GM18502 (cell line): Measurements from ENCODE around the gene TP53BP2.
"Not testable (repeated sequence)": the region's sequence is repeated elsewhere in the genome, so short reads cannot be mapped to it uniquely, and the experiment has no call there.

Experiments
- ATAC-seq: cut with Tn5 transposase; IDR thresholded peaks from one replicate; pipeline ENCODE4 v1.9.1; 2021; ENCODE audit warnings: mild to moderate bottlenecking; ENCODE audit not compliant: unreplicated experiment, poor library complexity

TP53BP2 gene

DNA sequence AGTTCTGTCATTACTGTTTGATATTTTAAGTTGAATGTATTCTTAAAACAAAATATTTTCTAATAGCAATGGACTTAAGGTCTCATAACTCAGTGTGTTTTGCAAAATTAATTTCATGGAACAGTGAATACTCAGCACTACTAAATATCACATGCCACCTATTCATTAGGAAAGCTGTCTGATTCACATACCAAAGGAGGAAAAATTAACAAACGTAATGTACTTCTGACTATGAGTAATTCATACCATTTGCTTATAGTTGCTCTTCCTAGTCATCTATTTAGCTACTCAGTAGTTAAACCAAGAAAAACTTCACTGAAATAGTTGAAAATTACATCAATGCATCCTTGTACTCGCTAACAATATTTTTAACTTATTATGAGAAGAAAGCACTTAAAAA, 35.2 kb downstream of the TP53BP2 start:
- ATAC-seq = no peak

DNA sequence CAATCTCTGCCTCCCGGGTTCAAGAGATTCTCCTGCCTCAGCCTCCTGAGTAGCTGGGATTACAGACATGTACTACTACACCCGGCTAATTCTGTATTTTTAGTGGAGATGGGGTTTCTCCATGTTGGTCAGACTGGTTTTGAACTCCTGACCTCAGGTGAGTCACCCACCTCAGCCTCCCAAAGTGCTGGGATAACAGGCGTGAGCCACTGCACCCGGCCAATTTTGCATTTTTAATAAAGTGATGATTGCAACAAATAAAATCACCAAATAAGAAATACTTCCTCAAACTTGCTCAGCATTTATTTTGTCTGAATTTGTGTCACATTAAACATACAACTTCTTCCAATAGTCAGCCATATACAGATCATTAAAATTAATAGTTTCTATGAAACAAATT, 35.8 kb downstream of the TP53BP2 start:
- not testable (repeated sequence) for ATAC-seq

DNA sequence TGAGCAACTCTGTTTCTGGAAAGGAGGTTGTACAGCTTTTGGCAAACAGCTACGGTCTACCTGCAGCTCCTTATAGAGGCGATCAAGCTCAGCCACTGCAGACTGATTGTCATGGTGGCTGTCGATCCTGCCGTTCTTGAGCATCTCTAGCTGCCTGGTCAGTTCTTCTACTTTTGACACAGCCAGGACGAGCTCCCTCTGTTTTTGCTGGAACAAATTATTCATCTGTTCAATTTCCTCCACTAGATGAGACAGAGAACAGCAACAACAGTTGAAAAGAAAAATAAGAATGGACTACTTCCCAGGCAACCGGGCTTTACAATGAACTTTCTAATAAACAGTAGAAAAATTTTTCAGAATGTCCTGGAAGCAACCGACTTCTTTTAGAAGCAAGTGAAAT, 42.5 kb downstream of the TP53BP2 start:
- no peak for ATAC-seq

DNA sequence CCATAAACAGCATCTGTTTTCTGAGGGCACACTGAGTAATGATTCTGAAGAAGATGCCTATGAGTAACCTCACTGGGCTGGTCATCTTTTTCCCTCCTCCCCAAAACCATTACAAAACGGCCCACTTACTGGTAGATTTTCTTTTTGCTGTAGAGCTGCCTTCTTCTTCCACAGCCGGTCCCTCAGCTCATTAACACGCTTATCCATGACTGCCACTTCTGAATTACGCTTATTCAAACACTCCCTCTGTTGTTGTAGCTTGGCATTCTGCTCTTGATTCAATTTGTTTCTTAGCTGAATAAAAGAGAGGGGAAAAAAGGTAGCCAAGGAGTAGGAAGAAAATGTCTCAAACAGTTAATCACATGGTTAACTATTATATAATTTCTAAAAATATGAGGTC, 43.1 kb downstream of the TP53BP2 start:
- no peak for ATAC-seq

DNA sequence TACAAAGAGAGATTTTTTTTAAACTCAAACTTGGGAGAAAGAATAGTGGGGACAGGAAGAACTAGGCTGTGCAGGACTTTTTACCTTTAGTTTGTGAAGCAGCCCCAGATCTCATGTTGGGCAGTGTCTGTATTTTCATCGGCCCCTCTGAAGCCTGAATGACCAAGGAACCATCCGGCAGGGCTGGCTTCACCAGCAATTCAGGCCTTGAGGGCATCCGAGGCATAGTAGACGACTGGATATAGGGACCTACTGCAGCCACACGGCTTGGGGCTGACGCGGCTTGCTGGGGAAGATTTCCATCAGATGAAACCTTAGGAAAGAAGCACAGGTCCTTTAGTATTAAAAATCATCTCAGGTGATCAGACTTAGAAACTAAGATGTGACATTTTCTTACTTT, 43.7 kb downstream of the TP53BP2 start:
- no peak for ATAC-seq

DNA sequence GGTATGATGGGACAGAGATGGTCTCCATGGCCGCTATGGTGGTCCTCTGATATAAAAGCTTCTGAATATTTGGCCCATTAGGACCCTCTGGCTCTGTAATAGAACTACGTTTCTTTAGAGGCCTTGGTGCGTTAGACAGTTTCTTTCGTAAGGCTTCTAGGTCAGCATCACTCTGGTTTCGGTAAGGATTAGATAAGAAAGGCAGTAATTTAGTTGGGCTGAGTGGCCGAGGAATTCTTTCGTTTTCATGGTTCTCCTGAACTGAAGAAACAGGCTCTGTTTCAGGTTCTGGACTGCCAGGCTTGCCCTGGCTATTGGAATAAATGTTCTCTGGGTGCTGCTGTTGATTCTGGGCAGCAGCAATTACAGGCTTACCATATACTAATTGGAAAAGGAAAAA, 49.5 kb downstream of the TP53BP2 start:
- no peak for ATAC-seq

DNA sequence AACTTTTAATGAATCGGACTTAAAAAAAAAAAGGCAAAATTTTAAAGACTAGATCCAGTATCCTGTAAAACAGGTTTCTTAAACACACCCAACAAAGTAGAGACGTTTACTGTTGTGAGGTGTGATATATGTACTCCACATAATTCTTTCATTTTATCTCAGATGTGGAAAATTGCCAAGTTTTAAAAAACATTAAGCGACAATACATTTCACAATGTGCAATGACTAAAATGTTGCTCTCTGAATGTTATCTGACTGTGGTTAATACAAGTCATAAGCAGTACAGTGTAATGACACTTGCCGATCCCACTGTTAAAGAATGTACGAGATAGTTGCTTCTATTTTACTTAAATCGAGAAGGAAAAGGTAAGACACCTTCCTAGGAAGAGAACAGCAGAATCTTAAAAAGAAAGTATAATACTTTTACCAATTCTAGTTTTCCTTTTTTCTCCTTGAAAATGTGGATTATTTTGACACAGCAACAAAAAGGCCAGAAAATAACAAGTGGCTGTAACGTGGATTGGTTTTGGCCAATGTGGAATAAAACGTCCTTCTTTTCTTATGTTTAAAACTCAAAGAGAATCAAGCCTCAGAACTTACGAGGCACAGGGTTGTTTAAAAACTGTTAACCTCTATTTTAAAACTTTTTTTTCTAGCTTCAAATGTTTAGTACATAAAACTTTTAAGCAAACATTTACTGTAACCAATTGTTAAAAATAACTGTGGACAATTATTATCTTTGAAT, 51.4 kb downstream of the TP53BP2 start:
- no peak for ATAC-seq

DNA sequence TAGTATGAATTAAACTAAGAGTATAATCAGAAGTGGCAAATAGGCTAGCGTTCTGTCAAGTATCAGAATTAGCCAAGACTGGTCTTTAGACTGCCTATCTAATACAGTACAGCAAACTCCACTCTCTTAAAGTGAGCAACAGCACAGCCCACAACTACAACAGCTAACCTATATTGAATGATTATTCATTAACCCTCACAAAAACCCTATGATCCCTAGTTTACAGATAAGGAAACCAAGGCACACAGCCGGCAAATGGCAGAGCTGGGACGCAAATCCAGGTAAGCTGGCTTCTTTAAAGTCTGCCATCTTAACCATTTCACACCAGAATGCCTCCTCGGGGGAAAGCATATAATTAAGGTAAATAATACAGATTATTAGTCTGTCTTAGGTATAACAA, 52.0 kb downstream of the TP53BP2 start:
- ATAC-seq = no peak

DNA sequence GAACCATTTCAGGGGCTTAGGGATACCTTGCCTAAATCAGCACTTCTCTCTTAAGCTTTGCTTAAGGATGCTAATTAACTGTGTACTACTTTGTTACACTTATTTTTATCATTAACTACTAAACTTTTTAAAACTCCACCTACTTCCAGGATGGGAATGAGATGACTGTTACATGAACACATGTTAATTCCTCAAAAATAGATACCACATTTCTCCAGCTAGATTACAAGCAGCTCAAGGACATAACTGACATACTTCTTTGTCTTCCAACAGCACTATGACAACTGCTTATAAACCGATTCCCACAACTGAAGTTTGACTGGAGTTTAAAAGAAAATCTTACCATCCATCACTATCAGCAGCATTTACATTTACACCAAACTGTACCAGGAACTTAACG, 53.7 kb downstream of the TP53BP2 start:
- ATAC-seq = no peak

DNA sequence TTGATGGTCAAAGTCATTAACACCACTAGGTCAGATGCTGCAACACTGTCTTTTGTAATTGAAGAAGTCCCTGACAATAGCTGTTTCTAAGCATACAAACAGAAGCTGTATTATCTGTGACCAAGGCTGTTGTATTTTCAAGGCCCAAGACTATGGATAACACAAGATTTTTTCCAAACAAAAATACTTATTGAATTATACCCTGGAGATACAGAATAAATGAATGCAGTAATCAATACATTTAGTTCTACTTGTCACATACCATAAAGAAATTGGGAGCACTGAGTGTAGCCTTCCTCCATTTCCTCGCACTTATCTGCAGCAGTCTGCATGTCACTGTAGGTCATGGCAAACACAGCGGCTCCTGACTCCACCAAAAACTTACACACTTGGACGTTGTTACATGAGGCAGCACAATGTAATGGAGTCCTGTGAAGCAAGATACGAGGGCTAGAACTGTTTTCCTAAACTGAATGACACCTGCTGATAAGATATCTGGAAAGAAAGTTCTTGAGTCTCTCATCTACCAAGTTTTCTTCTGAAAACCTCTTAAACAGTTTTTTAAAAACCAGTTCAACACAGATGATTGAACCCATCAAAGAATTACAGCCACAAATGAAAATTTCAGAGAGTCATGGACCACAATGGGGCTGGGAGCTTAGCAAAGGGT, 56.9 kb downstream of the TP53BP2 start:
- no peak for ATAC-seq

DNA sequence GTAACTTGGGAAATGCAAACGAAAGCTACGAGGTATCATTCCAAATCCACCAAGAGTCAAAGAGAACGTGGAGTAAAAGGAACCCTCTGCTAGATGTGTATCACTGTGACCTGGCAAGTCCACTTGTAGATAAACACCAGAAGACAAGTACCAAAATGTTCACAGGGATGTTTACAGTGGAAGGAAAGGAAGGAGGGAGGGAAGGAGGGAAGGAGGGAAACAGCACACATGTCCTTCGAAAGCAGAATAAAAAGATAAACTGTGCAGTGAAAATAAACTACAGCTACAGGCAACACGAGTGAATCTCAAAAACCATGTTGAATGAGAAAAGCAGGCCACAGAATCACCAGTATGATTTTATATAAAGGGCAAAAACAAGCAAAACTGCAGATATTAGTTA, 59.9 kb downstream of the TP53BP2 start:
- no peak for ATAC-seq

DNA sequence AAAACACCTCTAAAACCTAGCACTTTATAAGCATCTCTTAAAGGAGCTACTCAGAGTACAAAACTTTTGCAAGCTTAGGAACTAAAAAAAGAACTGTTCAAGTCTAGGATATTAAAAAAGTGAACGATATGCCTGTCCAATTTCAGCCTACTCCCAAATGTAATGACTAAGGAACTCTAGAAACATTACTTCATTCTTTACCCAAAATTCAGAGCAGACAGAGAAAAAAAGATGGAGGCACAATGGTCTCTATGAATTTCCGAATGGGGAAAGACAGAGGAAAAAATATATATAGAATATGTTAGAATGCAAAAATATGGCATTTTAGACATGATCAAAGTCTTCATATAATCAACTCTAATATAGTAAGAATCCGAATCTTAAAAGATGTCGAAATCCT, 61.2 kb downstream of the TP53BP2 start:
- ATAC-seq = no peak

DNA sequence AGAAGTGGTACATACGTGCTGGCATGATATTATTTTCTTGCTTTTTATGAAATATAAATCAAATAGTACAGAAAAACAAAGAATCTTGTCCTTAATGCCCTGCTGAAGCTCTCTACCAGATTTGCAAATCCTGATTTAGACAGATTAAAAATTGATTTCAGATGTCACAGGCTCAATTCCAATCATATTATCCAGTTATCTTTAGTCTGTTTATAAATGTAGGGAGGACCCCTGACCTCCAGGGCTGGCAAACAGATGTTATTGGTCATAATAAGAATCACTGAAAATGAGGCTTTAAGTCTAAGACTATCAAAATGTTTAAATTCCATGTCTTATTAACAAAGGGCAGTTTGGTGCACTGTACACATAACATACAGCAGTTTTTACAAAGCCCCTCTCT, 62.1 kb downstream of the TP53BP2 start:
- ATAC-seq = no peak

DNA sequence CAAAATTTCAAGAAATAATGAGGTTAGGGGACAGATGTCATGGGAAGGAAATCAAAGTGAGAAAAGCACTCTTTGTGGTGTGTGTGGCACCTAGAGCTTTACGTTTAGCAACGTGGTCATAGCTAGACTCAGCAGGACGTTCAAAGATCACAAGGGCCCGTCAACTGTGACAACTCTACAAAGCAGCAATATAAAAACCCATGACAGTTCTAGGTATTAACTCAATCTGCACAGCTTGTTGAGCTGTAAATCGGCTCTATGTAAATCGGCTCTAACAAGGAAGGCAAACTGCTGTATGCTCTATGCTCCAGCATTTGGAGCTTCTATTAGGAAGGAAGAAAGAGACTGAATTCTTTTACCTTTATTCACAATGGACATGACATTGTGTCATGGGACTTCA, 64.8 kb downstream of the TP53BP2 start:
- no peak for ATAC-seq

DNA sequence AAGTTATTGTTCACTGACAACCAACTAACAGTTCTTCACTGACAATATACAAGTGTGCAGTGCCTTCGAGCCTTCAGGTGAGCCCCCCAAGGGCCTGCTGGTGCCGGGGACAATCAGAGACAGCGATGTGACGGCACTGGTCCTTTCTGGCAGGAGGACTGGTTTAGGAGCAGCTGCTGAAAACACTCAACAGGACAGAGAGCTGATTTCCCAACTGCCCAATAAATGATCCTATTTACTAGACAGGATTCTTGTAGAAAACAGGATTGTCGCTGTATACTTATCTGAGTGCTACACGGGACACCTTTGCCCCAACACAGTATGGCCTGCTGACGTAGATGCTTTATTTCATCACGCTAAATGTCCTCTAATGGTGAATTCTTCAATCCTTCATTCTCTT, 65.4 kb downstream of the TP53BP2 start:
- no peak for ATAC-seq

DNA sequence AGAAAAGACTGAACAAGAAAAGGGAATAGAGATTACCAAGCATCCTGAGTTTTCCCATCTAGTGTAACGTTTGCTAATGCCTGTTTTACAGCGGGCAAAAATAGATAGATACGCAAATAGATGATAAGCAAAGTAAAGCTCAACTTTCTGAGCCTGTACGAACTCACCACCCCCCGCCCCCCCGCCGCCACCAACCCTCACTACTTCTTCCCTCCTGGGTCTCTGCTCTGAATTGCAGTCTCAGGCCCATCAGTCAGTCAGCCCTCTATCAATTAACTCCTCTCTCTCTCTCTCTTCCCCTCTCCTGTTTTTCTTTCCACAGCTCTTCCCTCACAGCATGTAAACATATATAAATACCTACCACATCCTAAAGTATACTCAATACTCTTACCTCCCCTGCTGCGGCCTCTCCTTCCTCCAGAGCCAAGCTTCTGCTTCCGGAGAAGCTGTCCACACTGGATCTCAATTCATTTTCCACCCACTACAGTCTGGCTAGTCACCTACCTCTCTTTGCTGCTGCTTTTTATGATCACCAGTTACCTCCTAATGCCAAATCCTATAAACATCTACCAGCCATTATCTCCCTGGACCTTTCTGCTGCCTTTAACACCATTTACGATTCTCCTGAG, 68.8 kb downstream of the TP53BP2 start:
- no peak for ATAC-seq

DNA sequence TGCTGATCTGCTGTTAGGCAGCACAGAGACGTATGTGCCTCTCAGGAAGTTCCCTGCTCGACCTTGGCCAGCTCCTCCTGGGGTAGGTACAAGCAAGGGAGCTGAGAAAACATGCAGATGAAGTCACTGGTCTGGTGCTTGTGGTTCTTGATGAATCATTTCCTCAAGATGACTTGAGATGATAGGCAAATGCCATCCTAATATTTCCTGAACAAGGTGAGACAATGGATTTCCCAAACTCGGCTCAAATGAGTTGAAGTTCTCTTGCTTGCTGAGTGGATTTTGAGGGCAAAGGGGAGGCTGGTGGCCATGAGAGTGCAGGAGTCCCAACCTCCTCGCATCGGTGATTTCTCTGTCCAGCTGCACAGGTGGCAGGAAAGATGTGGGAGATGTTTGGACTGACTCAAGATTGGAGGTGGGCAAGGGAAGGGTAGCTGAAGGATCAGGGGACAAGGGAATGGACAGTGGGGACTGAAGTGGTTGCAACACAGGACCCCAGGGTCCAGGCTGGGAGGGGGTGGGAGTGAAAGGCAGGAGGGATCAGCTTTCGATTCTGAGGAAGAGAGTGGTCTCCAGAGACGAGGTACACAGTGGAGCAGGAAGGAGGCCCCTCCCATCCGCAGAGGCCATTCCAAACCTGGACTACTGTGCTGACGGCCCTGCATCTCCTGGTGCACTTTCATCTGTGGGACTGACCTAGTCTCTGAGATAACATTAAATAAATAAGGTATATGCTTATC, 69.5 kb downstream of the TP53BP2 start:
- peak; percentile 50 for ATAC-seq

DNA sequence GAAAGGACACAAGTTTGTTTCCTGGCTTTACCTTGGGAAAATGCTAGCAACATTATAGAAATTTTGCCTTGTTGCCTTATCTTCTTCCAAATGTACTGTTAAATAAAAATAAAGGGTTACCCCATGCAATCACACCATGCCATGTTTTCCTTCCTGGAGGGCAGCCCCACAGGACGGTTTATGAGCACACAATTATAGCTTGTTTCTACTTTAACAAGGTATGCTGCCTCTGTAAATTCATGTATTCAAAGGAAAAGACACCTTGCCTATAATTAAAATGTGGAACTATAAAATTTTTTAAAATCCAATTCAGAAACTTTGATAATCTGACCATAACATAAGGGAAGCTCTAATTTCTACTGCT, 70.1 kb downstream of the TP53BP2 start:
- ATAC-seq = no peak

DNA sequence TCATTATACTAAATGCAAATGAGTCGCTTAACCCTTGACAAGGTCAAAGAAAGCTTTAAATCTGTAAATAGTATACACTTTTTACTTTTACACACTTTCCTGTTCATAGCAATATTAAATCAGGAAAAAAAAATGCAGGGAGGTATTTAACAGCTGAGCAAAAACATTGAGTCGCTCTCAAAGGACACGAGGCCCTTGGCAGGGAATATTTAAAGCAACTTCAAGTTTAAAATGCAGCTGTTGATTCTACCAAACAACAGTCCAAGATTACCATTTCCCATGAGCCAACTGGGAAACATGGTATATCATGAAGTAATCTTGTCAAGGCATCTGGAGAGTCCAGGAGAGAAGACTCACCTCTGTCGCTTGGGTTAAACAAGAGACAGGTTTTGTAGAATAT, 70.7 kb downstream of the TP53BP2 start:
- no peak for ATAC-seq

DNA sequence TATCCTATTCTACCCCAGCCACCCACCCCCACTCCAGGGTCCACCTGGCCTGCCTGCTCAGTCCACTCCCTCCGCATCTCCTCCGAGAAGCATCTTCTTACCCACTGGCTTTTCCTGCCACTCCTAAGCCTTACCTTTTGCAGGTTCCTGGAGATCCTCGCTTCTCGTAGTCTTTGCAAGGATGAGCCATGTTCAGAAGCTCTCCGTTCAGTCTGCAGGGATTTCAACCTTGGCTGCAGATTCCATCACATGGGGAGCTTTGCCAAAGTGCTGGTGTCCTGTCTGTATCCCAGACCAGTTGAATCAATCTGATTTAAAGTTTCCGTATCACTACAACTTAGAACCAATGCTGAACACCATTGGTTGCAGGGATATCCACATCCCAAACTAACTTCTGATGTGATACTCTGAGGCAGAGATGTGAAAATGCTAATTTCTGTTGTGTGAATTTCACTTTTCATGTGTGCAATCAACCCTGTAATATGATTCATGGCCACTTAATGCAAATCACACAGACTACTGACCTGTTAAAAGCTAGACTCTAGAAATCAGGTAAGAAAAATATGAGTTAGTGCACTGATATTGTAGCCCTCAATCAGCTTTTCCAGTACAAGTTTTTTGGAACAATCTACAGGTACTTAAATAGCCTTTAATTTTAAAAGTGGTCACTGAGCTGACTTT, 71.5 kb downstream of the TP53BP2 start:
- no peak for ATAC-seq

DNA sequence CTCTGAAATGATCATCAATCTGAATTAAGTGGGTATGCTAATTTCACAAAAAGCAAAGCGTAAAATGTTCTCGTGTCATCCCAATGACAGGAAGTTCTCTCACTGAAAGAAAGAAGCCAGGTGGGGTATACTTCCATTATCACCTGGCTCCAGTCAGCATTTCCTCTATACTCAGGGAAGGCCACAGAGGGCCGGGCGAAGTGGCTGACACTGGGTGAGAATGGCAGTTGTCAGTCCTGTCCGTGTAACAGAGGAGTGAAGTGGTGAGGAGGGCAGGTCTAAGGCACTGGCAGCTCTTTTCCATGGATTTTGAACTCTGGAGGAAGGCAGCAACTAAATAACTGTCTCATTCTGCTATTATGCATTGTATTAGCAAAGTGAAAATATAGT, 73.0 kb downstream of the TP53BP2 start:
- no peak for ATAC-seq
